Progenitor cell of endocrine pancreas (in vitro differentiated cells): ENCODE measurements around the gene NTSR1. TPM values are rescaled to one million over a fixed set of nuclear protein-coding genes. Genes with fewer than 3 reads are reported as not detected.

Experiments used
- DNase-seq: peaks from one replicate; pipeline ENCODE4 v3.0.0; 2021; ENCODE audit warnings: low spot score; ENCODE audit not compliant: unreplicated experiment
- H3K27ac Mint-ChIP-seq: 2 replicates; pipeline ENCODE4 v1.8.0; 2021; ENCODE audit warnings: mild to moderate bottlenecking, moderate library complexity, mixed read lengths
- H3K27me3 Mint-ChIP-seq: 2 replicates; pipeline ENCODE4 v1.8.0; 2021; ENCODE audit warnings: mixed read lengths
- H3K36me3 Mint-ChIP-seq: 2 replicates; pipeline ENCODE4 v1.8.0; 2022; ENCODE audit warnings: mixed read lengths; ENCODE audit not compliant: insufficient read depth
- H3K4me1 Mint-ChIP-seq: 2 replicates; pipeline ENCODE4 v1.8.0; 2021; ENCODE audit warnings: low read depth, mixed read lengths
- H3K4me3 Mint-ChIP-seq: 2 replicates; pipeline ENCODE4 v1.8.0; 2021; ENCODE audit warnings: low read depth, mild to moderate bottlenecking, moderate library complexity, mixed read lengths
- H3K9me3 Mint-ChIP-seq: 2 replicates; pipeline ENCODE4 v1.8.0; 2021; ENCODE audit warnings: low read depth, mixed read lengths
- total RNA-seq: library from RNA; stranded (reverse); gene quantifications from 2 replicates; pipeline ENCODE4 v1.2.1, GENCODE V29; 2021
- TF ChIP-seq, protein P1 (sequence below): fragments of 200-600 bp; sonication (generic); IDR thresholded peaks from one replicate; pipeline ENCODE4 v1.5.0; 2021; ENCODE audit warnings: antibody characterized with exemption, mild to moderate bottlenecking; ENCODE audit not compliant: unreplicated experiment

The NTSR1 gene
- total RNA-seq, 1 donor from 2014 or later: not detected

DNA sequence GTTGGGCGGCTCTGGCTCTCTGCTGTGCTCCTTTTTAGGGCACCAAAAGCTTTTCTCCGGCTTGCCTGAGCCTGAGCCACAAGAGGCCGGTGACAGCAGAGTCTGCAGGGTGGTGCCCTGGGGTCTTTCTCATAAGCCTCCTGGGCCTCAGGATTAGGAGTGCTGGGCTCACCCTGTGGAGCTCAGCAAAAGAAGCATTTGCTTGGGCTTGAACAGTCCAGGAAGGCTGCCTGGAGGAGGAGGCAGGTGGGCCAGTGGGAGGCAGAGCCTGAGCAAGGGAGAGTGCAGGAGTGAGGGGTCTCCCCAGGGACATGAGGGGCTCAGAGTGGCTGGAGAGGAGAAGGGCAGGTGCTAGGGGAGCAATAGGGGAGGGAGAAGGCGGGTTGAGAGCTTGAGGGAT is 54.8 kb downstream of the NTSR1 start:
- Mint-ChIP-seq H3K4me1 (peaks cover 11% of the 10 kb centered on the region), H3K27me3 (peaks cover 8% of the 10 kb centered on the region), H3K27ac (no peak overlapping the region), H3K4me3 (no peak overlapping the region), H3K36me3 (no peaks in the 10 kb centered on the region), H3K9me3 (no peaks in the 10 kb centered on the region)
- no peak for DNase-seq
- TF ChIP-seq, protein P1, sequence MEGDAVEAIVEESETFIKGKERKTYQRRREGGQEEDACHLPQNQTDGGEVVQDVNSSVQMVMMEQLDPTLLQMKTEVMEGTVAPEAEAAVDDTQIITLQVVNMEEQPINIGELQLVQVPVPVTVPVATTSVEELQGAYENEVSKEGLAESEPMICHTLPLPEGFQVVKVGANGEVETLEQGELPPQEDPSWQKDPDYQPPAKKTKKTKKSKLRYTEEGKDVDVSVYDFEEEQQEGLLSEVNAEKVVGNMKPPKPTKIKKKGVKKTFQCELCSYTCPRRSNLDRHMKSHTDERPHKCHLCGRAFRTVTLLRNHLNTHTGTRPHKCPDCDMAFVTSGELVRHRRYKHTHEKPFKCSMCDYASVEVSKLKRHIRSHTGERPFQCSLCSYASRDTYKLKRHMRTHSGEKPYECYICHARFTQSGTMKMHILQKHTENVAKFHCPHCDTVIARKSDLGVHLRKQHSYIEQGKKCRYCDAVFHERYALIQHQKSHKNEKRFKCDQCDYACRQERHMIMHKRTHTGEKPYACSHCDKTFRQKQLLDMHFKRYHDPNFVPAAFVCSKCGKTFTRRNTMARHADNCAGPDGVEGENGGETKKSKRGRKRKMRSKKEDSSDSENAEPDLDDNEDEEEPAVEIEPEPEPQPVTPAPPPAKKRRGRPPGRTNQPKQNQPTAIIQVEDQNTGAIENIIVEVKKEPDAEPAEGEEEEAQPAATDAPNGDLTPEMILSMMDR: no peak

DNA sequence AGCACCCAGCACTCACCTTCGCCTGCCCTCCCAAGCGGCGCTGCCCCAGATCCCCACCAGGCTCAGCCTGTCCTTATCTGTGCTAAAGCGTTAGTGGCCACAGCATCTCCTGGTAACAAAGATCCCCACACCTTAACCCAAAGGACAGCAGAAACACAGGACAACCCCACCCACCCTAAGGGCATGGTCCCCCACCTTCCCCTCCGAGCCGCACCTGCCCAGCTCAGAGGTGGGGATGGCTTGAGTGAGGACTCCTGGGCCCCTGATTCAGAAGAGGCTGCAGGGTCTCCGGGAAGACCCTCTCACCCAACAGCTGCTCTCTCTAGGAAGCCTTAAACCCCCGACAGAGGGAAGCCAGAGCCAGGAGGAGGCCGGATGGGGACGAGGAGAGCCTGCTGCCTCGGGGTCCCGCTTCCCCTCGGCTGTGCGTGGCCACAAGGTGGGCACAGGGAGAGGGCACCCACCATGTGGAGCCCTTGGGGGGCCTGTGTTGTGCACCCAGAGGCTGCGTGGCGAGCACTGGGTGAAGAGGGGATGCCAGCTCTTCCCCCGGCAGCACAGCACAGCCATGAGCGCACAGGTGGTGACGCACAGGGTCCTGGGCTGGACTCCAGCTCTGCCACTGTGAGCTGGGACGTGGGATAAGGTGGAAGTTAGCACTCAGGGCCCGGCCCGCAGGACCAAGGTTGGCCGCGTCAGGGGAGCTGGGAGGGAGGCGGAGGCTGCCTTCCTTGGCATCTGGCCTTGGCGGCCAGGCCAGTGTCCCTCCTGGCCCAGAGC is 55.7 kb downstream of the NTSR1 start:
- H3K36me3 Mint-ChIP-seq: no peaks in the 10 kb centered on the region
- no peak overlapping the region for H3K4me3 Mint-ChIP-seq
- no peak for DNase-seq
- TF ChIP-seq, protein P1: no peak
- H3K4me1 Mint-ChIP-seq: peaks cover 20% of the 10 kb centered on the region
- H3K27me3 Mint-ChIP-seq: peaks cover 8% of the 10 kb centered on the region
- no peaks in the 10 kb centered on the region for H3K9me3 Mint-ChIP-seq
- no peak overlapping the region for H3K27ac Mint-ChIP-seq

DNA sequence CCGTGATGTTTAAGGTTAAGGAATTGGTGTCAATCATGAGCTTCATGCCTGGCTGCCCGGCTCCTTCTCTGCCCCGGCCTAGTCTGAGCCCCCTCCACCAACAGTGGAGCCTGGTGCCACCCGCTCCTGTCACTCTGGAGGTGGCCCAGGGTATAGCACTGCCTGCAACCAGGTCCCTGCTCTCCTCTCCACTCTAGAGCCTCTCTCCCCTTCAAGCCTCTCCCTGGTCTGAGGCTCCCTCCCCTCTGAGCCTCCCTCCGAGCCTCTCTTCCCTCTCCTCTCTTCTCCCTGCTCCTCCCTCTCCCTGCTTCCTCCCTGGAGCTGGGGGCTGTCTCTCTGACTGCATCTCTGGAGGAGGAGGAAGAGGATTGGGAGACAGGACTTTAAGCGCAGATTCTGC is 56.4 kb downstream of the NTSR1 start:
- Mint-ChIP-seq H3K27me3 (peaks cover 8% of the 10 kb centered on the region), H3K4me3 (no peak overlapping the region), H3K9me3 (no peaks in the 10 kb centered on the region), H3K4me1 (peaks cover 18% of the 10 kb centered on the region), H3K27ac (no peak overlapping the region), H3K36me3 (no peaks in the 10 kb centered on the region)
- TF ChIP-seq, protein P1: no peak
- DNase-seq: no peak

DNA sequence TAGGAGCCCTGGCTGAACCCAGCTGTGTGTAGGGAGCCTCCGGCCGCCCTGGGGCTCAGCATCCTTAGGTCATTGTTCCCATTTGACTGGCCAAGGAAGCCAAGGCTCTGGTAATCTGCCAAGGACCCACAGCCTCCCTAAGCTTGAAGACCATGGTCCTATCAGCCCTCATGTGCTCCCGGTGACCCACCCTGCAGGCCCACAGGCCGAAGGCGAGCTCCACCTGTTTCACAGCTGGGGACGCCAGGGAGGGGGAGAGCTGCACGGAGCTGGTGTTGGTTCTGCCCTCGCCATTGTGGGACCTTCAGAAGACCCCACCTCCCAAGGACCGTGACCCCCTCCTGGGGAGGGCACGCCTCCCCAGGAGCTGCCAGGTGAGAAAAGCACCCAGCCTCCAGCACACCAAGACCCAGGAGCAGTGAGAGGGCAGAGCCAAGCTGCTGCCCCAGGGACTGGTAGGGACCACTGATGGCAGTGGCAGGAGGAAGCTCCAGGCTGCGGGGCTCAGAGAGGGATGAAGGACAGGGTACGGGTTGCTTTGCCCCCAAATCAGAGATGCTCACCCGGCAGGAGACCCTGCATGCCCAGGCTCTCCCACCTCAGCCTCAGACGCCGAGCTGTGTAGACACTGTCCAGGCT is 56.9 kb downstream of the NTSR1 start:
- Mint-ChIP-seq H3K4me3 (no peak overlapping the region), H3K27me3 (peaks cover 8% of the 10 kb centered on the region), H3K27ac (no peak overlapping the region), H3K36me3 (no peaks in the 10 kb centered on the region), H3K4me1 (peaks cover 18% of the 10 kb centered on the region), H3K9me3 (no peaks in the 10 kb centered on the region)
- no peak for DNase-seq
- TF ChIP-seq, protein P1: no peak

DNA sequence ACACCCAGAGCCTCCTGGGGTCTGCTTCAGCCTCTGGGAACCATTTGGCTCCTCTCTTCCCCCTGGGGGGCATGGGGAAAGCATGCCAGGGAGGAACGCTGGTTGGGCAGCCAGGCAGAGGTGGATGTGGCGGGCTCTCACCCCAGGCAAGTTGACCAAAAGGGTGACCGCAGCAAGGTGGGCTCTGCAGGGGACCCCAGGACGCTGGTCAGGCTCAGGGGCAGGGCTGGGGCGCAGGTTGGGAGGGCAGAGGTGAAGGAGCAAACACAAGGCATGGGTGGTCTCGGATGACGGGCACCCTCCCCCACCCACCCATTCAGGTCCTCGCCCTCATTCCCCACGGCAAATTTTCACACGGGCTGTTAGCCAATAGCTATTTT is 57.4 kb downstream of the NTSR1 start:
- TF ChIP-seq, protein P1: no peak
- Mint-ChIP-seq H3K27me3 (peaks cover 8% of the 10 kb centered on the region), H3K4me3 (no peak overlapping the region), H3K9me3 (no peaks in the 10 kb centered on the region), H3K27ac (no peak overlapping the region), H3K36me3 (no peaks in the 10 kb centered on the region), H3K4me1 (peaks cover 17% of the 10 kb centered on the region)
- no peak for DNase-seq
